22Rv1 (cell line): ENCODE results near the gene TMEM164.

Experiments
- H3K27ac ChIP-seq: fragments of 450-650 bp; 2 replicates; pipeline ENCODE4 v1.5.1; 2017
- ZFX ChIP-seq: fragments of 450-650 bp; IDR thresholded peaks from 2 replicates; pipeline ENCODE4 v1.6.1; 2017; ENCODE audit warnings: antibody characterized with exemption, borderline replicate concordance
- TF ChIP-seq, protein P1 (sequence below): fragments of 450-650 bp; IDR thresholded peaks from 2 replicates; pipeline ENCODE4 v1.5.1; 2017; ENCODE audit warnings: mild to moderate bottlenecking

The TMEM164 gene

DNA sequence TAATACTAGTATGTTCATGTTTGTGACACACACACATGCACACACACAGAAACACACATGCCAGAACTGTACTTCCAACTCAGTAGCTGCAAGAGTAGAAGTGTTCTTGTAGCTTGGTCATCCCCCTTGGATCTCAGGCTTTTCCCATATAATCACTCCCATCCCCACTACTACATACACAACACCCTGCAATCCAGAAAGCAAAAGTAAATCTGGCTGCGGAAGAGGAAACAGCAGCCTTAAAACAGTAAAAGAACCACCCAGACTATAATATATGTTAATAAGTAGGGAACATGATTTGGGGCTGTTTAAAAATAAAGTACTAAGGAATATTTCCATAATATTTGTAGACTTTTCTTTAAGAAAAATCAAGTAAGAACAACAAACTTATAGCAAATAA lies 211.8 kb downstream of the TMEM164 start:
- TF ChIP-seq, protein P1, sequence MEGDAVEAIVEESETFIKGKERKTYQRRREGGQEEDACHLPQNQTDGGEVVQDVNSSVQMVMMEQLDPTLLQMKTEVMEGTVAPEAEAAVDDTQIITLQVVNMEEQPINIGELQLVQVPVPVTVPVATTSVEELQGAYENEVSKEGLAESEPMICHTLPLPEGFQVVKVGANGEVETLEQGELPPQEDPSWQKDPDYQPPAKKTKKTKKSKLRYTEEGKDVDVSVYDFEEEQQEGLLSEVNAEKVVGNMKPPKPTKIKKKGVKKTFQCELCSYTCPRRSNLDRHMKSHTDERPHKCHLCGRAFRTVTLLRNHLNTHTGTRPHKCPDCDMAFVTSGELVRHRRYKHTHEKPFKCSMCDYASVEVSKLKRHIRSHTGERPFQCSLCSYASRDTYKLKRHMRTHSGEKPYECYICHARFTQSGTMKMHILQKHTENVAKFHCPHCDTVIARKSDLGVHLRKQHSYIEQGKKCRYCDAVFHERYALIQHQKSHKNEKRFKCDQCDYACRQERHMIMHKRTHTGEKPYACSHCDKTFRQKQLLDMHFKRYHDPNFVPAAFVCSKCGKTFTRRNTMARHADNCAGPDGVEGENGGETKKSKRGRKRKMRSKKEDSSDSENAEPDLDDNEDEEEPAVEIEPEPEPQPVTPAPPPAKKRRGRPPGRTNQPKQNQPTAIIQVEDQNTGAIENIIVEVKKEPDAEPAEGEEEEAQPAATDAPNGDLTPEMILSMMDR = no peak
- TF ChIP-seq ZFX = no peak

DNA sequence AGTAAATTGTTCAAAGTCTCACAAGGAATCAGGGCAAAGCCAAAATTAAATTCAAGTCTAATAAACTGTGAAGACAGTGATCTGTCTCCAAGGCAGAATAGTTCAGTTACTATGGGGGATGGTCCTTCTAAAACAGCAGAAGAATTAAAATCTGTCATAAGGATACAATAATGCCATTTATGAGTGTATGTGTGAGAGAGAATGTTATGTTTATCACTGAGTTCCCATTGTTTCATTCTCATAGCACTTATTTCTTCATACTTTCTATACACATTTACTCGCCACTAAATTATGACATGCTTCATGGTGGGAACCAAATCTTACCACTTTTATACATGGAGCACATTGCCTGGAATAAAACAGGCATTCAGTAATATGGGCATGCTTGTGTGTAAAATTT lies 212.5 kb downstream of the TMEM164 start:
- TF ChIP-seq, protein P1 = no peak
- no peak for TF ChIP-seq ZFX
- H3K27ac ChIP-seq = no peak overlapping the region

More for the DNA sequence above, 211.8 kb downstream of the TMEM164 start:
- no peak overlapping the region for H3K27ac ChIP-seq

DNA sequence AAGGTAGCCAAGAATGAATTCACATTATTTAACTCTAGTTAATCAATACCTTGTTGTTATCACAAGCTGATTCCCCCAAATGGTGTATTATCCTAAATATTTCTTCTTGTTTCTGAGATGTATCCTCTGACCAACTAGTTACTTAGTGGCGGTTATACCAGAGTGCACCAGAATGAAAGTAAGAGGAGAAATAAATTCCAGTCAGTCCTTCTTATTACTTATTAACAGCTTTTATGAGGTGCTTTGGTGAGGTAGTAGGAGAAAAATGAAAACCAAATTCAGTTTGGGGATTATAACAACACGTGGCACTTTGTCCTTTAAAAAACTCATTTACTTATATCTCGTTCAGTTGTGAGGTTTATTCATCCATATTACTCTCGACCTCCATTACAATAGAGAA lies 213.1 kb downstream of the TMEM164 start:
- TF ChIP-seq ZFX = no peak
- TF ChIP-seq, protein P1 = no peak
- H3K27ac ChIP-seq = no peak overlapping the region

DNA sequence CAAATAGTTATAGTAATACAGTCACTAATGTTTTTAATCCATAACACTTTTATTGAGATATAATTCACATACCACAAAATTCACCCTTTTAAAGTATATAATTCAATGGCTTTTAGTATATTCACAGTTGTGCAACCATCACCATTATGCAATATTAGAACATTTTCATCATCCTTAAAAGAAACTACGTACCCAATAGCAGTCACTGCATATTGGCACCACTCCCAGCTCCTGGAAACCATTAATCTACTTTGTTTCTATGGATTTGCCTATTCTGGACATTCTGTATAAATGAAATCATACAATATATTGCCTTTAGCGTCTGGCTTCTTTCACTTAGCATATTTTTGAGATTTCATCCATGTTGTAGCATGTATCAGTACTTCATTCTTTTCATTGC lies 215.7 kb downstream of the TMEM164 start:
- no peak for TF ChIP-seq ZFX
- TF ChIP-seq, protein P1 = no peak
- no peak overlapping the region for H3K27ac ChIP-seq

DNA sequence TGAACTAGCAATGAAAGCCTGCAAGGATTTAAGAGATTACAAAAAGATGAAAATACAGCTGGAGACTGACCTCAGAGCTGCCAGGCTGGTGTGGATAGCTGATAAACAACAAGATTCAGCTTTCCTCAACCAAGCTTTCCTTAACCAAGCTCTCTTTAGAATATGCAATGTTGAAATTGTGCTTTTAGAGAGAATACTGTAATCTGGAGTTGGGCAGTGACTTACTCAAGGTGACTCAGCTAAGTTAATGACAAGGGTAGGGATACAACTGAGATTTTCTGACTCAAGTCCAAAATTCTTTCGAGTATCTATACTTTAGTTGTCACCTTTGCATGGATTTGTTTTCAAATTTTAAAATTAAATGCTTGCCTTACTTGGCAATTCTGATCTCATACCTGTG lies 217.0 kb downstream of the TMEM164 start:
- TF ChIP-seq, protein P1 = no peak
- no peak for TF ChIP-seq ZFX
- H3K27ac ChIP-seq = no peak overlapping the region

DNA sequence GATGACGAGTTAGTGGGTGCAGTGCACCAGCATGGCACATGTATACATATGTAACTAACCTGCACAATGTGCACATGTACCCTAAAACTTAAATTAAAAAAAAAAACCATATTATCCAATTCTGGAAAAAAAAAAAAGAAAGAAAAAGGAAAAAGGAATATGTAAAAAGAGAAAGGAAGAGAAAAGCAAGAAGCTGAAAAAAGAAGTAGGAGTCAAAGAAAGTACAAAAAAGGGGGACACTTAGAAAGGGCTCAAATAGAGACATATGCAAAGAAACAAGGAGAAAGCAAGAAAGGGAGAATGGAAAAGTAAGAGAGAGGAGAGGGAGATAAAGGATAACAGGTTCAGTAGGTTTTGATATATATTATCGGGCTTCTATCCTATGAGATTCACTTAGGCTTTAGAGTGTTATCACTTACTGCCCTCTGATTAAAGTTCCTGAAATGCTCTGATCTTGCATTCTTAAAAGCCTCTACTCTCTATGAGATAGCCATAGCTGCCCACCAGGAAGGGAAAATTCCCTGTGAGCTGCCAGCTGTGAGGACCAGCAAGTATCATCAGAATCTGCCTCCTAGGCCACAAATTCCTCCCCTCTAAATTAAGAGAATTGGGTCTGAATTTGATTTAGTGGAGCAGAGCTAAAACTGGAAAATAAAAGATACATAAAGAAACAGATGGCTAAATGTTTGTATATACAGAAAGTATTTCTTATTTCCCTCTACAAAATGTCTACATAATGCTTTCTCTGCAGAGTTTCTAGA lies 219.8 kb downstream of the TMEM164 start:
- no peak overlapping the region for H3K27ac ChIP-seq
- TF ChIP-seq, protein P1 = no peak
- TF ChIP-seq ZFX = no peak

DNA sequence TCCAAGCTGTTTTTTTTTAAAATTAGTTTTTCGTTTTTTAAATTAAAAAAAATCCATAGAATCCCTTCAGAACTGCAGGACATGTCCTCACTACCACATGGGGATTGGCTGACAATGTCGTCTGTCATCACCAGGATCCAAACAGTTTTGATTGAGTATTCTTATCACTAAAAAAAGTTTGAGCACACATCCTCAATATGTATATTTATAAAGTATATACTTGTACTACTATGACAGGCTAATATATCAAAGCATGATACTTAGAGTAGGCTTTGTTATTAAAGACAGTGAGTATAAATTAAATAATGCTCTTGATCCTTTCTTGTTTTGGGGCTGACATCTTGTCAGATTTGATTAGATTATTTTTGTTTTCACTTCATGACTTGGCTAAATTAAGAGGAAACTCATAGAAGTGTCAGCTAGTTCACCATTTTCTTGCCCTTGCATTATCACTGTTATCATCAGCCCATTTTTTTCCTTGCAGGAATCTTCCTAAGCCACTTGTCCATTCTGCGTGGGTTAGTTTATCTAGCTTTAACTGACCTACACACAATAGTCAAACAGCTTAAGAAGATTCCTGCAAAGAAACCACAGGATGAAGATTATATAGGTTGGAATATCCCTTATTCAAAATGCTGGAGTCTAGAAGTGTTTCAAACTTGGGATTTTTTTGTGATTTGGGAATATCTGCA lies 222.2 kb downstream of the TMEM164 start:
- no peak for TF ChIP-seq ZFX
- TF ChIP-seq, protein P1 = no peak
- no peak overlapping the region for H3K27ac ChIP-seq
